Right lobe of liver (tissue), 6 donors: Measurements from ENCODE around the gene ADCY9. TPM values are rescaled to one million over a fixed set of nuclear protein-coding genes. Genes with fewer than 3 reads are reported as not detected.

Experiments
- ATAC-seq, 4 donors: fragments of 200-7000 bp; cut with Tn5 transposase; one replicate each; pipeline ENCODE4 v1.9.1; 2020; ENCODE audit warnings: mild to moderate bottlenecking in 4 of 4, moderate library complexity in 4 of 4
- DNase-seq, 3 donors: peaks; one replicate each; pipeline ENCODE4 v3.0.0-alpha.2; 2020
- H3K27ac ChIP-seq, 3 donors: fragments of 200-600 bp; one replicate each; pipeline ENCODE4 v1.8.0; 2022
- H3K27me3 ChIP-seq, 2 donors: fragments of 200-600 bp; one replicate each; pipeline ENCODE4 v1.8.0; 2022
- H3K36me3 ChIP-seq, 4 donors: fragments of 200-600 bp; sonication (generic) in 1 of 4; one replicate each; pipeline versions ENCODE4 v1.5.1 to v1.8.0; 2017 to 2022; ENCODE audit warnings: control low read depth in 1 of 4
- H3K4me1 ChIP-seq, 4 donors: fragments of 200-600 bp; sonication (generic) in 1 of 4; one replicate each; pipeline versions ENCODE4 v1.5.1 to v1.8.0; 2017 to 2022; ENCODE audit warnings: control low read depth in 1 of 4
- H3K4me3 ChIP-seq, 3 donors: fragments of 200-600 bp; one replicate each; pipeline ENCODE4 v1.8.0; 2022
- H3K9me3 ChIP-seq, 4 donors: fragments of 200-600 bp; sonication (generic) in 1 of 4; one replicate each; pipeline versions ENCODE4 v1.5.1 to v1.8.0; 2017 to 2022; ENCODE audit warnings: control low read depth in 1 of 4
- POLR2A ChIP-seq: fragments of 450-650 bp; IDR thresholded peaks from one replicate; pipeline ENCODE4 v1.6.1; 2017; ENCODE audit warnings: antibody characterized with exemption, mild to moderate bottlenecking
- WGBS: methylation state at CpG from one replicate; pipeline ENCODE4 v1.1.6; 2018; ENCODE audit warnings: low coverage, low lambda C conversion rate; ENCODE audit not compliant: insufficient coverage; ENCODE audit errors: missing lambda C conversion rate; 5-methylcytosine and 5-hydroxymethylcytosine counted together
- intact Hi-C, 2 donors: fragments of 100-400 bp; cut with DNase I; formaldehyde crosslinking; loops; one replicate each; pipeline versions ENCODE4 v1.11.2 to v1.14.1; 2022
- total RNA-seq, 6 experiments: library from RNA; depleted of rRNA in 2 of 6; stranded (reverse); fragments of >200 nt in 2 of 6; fragmentation: NEBNext Ultra II Directional in 3 of 6; extraction: Animal tissue kit (Norgen Biotek cat#: 25700) in 3 of 6; gene quantifications; one replicate each; pipeline versions ENCODE4 v1.1.0 to v1.2.4, GENCODE V29; 2016 to 2023
- TF ChIP-seq, protein P1 (sequence below), 4 donors: fragments of 200-600 bp in 3 of 4; fragments of 450-650 bp in 1 of 4; IDR thresholded peaks; one replicate each; pipeline versions ENCODE4 v1.5.1 to v1.8.0; 2016 to 2022; ENCODE audit warnings: antibody characterized with exemption in 4 of 4, mild to moderate bottlenecking in 2 of 4
- donor health status: DM: no; HTN: yes; CAD: no.
- donor health status: DM: no; HTN: no; CAD: no.
- donor health status: DM: no; HTN: no; CAD: no.
- donor health status: DM: no; HTN: yes; CAD: no.
- donor health status: DM: no; HTN: yes; CAD: no.

The ADCY9 gene
- total RNA-seq, 6 experiments from 2014 or later = 17.3 to 41.5 (median 25.6) TPM

DNA sequence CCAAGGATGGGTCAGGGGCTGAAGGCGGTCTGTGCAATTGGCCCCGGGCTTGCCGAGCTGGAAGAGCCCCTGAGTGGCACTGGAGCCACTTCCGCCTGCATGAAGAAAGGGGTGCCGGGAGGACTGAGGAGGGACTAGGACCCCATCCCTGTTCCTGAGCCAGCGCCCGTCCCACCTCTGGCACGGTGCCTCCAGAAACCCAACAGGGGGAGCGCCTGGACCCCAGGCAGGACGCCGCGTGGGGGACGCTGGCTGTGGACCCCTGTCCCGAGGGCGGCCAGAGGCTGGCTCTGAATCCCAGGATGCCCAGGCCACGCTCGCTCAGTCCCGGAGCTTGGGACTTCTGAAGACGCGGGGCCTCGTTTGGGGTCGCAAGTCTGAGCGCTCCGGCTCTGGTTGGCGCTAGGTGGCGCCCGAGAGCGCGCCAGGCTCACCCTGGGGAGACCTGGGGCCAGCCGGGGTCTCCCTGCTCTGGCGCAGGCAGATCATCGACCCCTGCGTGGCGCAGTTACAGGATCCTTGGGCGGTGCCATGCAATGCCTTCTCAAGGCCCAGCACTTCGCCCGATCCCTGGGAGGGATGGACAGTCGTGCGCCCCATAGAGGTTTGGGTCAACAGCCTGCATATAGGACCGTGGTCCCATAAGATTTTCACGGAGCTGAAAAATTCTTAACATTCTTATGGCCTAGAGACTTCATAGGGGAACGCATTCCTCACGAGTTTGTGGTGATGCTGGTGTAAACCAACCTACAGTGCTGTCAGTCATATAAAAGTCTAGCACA is 177.2 kb downstream of the ADCY9 start:
- peaks cover 0 to 9% (median 0%) of the 10 kb centered on the region in 4 donors for H3K4me1 ChIP-seq
- WGBS = 7% methylated on average over 12 of the region's 43 CpGs
- H3K27me3 ChIP-seq = no peaks in the 10 kb centered on the region
- no peaks in the 10 kb centered on the region for H3K36me3 ChIP-seq
- H3K27ac ChIP-seq = no peak overlapping the region
- TF ChIP-seq, protein P1, sequence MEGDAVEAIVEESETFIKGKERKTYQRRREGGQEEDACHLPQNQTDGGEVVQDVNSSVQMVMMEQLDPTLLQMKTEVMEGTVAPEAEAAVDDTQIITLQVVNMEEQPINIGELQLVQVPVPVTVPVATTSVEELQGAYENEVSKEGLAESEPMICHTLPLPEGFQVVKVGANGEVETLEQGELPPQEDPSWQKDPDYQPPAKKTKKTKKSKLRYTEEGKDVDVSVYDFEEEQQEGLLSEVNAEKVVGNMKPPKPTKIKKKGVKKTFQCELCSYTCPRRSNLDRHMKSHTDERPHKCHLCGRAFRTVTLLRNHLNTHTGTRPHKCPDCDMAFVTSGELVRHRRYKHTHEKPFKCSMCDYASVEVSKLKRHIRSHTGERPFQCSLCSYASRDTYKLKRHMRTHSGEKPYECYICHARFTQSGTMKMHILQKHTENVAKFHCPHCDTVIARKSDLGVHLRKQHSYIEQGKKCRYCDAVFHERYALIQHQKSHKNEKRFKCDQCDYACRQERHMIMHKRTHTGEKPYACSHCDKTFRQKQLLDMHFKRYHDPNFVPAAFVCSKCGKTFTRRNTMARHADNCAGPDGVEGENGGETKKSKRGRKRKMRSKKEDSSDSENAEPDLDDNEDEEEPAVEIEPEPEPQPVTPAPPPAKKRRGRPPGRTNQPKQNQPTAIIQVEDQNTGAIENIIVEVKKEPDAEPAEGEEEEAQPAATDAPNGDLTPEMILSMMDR (IDR thresholded peaks at IDR 0.05) = peak; percentile 72 to 97 (median 94)
- no peak for TF ChIP-seq POLR2A
- ATAC-seq (peak; percentile 83 to 87 (median 84)), DNase-seq (peak in 2 of 3 donors; percentile 60 to 68)
- H3K9me3 ChIP-seq = no peaks in the 10 kb centered on the region
- intact Hi-C loops = no loop called here
- peak overlapping the region; percentile 35 to 52 (median 47) for H3K4me3 ChIP-seq

DNA sequence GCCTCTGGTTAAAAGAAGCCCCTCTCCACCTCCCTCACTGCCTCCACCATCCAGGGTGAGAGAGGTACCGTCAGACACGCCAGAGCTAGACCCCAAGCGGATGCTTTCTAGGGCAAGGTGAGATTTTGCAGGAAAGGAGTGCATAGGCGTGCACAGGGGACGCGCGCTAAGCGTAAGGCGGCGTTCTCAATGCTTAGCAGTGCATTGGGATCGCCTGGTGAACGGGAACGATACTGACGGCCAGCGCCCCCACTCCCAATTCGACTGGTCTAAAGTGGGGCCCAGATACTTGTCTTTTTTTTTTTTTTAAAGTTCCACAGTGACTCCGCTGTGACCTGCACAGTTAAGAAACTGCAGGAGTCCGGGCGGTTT is 177.8 kb downstream of the ADCY9 start:
- H3K4me1 ChIP-seq = peaks cover 0 to 9% (median 0%) of the 10 kb centered on the region in 4 donors
- peak in 2 of 4 donors; percentile 7 to 22 for ATAC-seq
- WGBS = 59% methylated on average over 12 of the region's 19 CpGs
- H3K27me3 ChIP-seq = no peaks in the 10 kb centered on the region
- TF ChIP-seq, protein P1 (IDR thresholded peaks at IDR 0.05) = no peak
- no peak for TF ChIP-seq POLR2A
- DNase-seq = no peak
- H3K27ac ChIP-seq = no peak overlapping the region
- intact Hi-C loops = no loop called here
- peak overlapping the region; percentile 35 to 52 (median 47) for H3K4me3 ChIP-seq
- no peaks in the 10 kb centered on the region for H3K9me3 ChIP-seq
- no peaks in the 10 kb centered on the region for H3K36me3 ChIP-seq

DNA sequence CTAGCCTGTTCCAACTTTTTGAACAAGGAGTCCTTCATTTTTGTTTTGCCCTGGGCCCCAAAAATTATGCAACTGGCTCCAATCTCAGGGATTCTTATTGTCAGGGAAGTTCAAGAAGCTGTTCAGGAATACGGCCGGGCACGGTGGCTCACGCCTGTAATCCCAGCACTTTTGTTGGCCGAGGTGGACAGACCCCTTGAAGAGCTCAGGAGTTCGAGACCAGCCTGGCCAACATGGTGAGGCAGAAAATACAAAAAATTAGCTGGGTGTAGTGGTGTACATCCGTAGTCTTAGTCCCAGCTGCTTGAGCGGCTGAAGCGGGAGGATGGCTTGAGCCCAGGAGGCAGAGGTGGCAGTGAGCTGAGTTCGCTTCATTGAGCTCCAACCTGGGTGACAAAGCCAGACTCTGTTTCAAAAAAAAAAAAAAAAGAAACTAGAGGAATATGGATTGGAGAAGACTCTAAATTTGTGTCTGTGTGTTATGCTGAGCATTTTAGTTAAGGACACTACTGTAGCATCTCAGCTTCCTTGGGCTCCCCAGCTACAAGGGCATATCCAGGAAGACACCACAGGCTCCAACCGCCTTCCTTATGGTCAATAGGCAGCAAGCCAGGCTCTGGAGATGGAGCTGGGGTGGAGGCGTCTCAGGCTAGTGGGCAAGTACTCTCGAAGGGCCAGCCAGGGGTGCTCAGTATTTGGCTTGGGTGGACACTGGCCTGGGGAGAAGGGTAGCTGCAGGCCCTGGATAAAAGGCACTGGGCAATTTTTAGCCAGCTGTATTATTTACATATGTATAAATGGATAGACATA is 179.0 kb downstream of the ADCY9 start:
- no peak for ATAC-seq
- 85% methylated on average over 8 of the region's 13 CpGs for WGBS
- no peak overlapping the region for H3K4me3 ChIP-seq
- H3K36me3 ChIP-seq = no peaks in the 10 kb centered on the region
- H3K4me1 ChIP-seq = peaks cover 0 to 9% (median 0%) of the 10 kb centered on the region in 4 donors
- no peak overlapping the region for H3K27ac ChIP-seq
- DNase-seq = no peak
- no peaks in the 10 kb centered on the region for H3K9me3 ChIP-seq
- H3K27me3 ChIP-seq = no peaks in the 10 kb centered on the region
- intact Hi-C loops = no loop called here
- no peak for TF ChIP-seq POLR2A

DNA sequence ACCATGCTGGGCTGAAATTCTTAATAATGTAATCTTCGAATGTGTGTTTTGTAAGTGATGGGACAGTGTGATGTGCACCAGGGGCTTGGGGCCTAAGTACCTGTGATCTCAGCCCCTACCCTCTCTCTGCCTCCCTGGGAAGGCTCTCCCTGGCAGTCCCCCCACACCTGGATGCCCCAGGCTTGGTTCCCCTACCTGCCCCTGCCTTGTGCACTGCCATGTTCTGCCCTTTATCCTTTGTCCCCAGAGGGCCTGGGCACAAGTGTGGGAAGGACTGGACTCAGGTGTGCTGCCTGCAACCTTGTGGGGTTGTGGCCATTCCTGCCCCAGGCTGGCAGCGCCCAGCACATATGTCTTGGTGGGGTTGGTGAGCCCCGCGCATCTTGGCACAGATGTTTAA is 180.3 kb downstream of the ADCY9 start:
- Histone ChIP-seq H3K27me3 (no peaks in the 10 kb centered on the region), H3K4me1 (peaks cover 0 to 9% (median 0%) of the 10 kb centered on the region in 4 donors), H3K4me3 (no peak overlapping the region), H3K36me3 (no peaks in the 10 kb centered on the region), H3K27ac (no peak overlapping the region), H3K9me3 (no peaks in the 10 kb centered on the region)
- TF ChIP-seq POLR2A = no peak
- TF ChIP-seq, protein P1 (IDR thresholded peaks at IDR 0.05) = no peak
- DNase-seq (no peak), ATAC-seq (no peak)
- whole genome bisulfite sequencing = 75% methylated on average over 1 of the region's 4 CpGs
- intact Hi-C loops = no loop called here
